Stimulated activated CD4-positive, alpha-beta T cell treated with anti-CD3 and anti-CD28 coated beads, TNF-alpha, amount 100 ng/mL, for 1 hour (primary cell): Measurements from ENCODE around the gene LGALS4.
"Not testable (repeated sequence)": the region's sequence is repeated elsewhere in the genome, so short reads cannot be mapped to it uniquely, and the experiment has no call there.

Experiments used
- DNase-seq, 3 donors: peaks; one replicate each; pipeline ENCODE4 v3.0.0-alpha.2; 2020; ENCODE audit warnings: low read depth in 3 of 3, low spot score in 1 of 3

Gene LGALS4

GRCh38 chr19:38797781-38798180 lies 15.0 kb downstream of the LGALS4 start:
- DNase-seq, result not testable (repeated sequence)

GRCh38 chr19:38796154-38796553 lies 16.6 kb downstream of the LGALS4 start:
- DNase-seq, result no peak

GRCh38 chr19:38795549-38795948 lies 17.2 kb downstream of the LGALS4 start:
- DNase-seq, result no peak

- no peak for DNase-seq
Observed at GRCh38 chr19:38793671-38794070, 19.1 kb downstream of the LGALS4 start.

- DNase-seq, result no peak
Observed at GRCh38 chr19:38793177-38793576, 19.6 kb downstream of the LGALS4 start.

GRCh38 chr19:38792250-38793111 lies 20.3 kb downstream of the LGALS4 start:
- peak in 1 of 3 donors; percentile 7 for DNase-seq

- not testable (repeated sequence) for DNase-seq
Observed at GRCh38 chr19:38791451-38792064, 21.2 kb downstream of the LGALS4 start.

GRCh38 chr19:38790507-38791403 lies 22.0 kb downstream of the LGALS4 start:
- DNase-seq, result not testable (repeated sequence)

- no peak for DNase-seq
Observed at GRCh38 chr19:38788478-38789243, 24.1 kb downstream of the LGALS4 start, which contains the start of gene LGALS7B. Gene LGALS7B, plus strand, starts transcription at chr19:38789200. Its CDS starts 27 bp downstream, at chr19:38789227.

- DNase-seq, result no peak
Observed at GRCh38 chr19:38786572-38787265, 26.0 kb downstream of the LGALS4 start.

- DNase-seq, result not testable (repeated sequence)
Observed at GRCh38 chr19:38786061-38786460, 26.7 kb downstream of the LGALS4 start.

- no peak for DNase-seq
Observed at GRCh38 chr19:38785187-38785699, 27.5 kb downstream of the LGALS4 start.

GRCh38 chr19:38784224-38784623 lies 28.5 kb downstream of the LGALS4 start:
- DNase-seq, result no peak

- DNase-seq, result not testable (repeated sequence)
Observed at GRCh38 chr19:38782212-38782611, 30.5 kb downstream of the LGALS4 start.

GRCh38 chr19:38781058-38781457 lies 31.7 kb downstream of the LGALS4 start:
- DNase-seq, result no peak

GRCh38 chr19:38780443-38780842 lies 32.3 kb downstream of the LGALS4 start:
- no peak for DNase-seq

- no peak for DNase-seq
Observed at GRCh38 chr19:38778733-38779132, 34.0 kb downstream of the LGALS4 start.

GRCh38 chr19:38774181-38774950 lies 38.4 kb downstream of the LGALS4 start:
- DNase-seq, result no peak
